Suprapubic skin (tissue), 4 donors: Measurements from ENCODE around the gene C1QL1.

ENCODE experiments used
- CTCF ChIP-seq, 2 donors: fragments of 200-600 bp in 1 of 2; fragments of 450-650 bp in 1 of 2; sonication (generic) in 1 of 2; IDR thresholded peaks; one replicate each; pipeline ENCODE4 v1.5.1; 2016 to 2019; ENCODE audit warnings: antibody characterized with exemption in 2 of 2, mild to moderate bottlenecking in 1 of 2, moderate library complexity in 1 of 2
- EP300 ChIP-seq: sonication (generic); formaldehyde crosslinking; IDR thresholded peaks from one replicate; pipeline ENCODE4 v1.6.1; 2017; ENCODE audit warnings: antibody characterized with exemption
- POLR2A ChIP-seq, 2 donors: fragments of 450-650 bp; IDR thresholded peaks; one replicate each; pipeline ENCODE4 v1.6.1; 2017; ENCODE audit warnings: antibody characterized with exemption in 2 of 2, mild to moderate bottlenecking in 2 of 2, moderate library complexity in 2 of 2
- POLR2AphosphoS5 ChIP-seq, 3 donors: sonication (generic); formaldehyde crosslinking; IDR thresholded peaks; one replicate each; pipeline ENCODE4 v1.6.1; 2017; ENCODE audit warnings: antibody characterized with exemption in 3 of 3

GRCh38 chr17:44920565-44920940, 47.5 kb downstream of the C1QL1 start:
- no peak for TF ChIP-seq CTCF (IDR thresholded peaks at IDR 0.05)
- TF ChIP-seq POLR2AphosphoS5 (IDR thresholded peaks at IDR 0.05), result no peak
- no peak for TF ChIP-seq POLR2A (IDR thresholded peaks at IDR 0.05)
- TF ChIP-seq EP300, result no peak
